Gastrocnemius medialis (tissue), 4 donors: ENCODE results near the gene COP1.

ENCODE experiments used
- POLR2A ChIP-seq, 2 donors: fragments of 450-650 bp; IDR thresholded peaks; one replicate each; pipeline ENCODE4 v1.6.1; 2017; ENCODE audit warnings: antibody characterized with exemption in 2 of 2, mild to moderate bottlenecking in 2 of 2, moderate library complexity in 2 of 2
- TF ChIP-seq, protein P1 (sequence below), 5 experiments: fragments of 450-650 bp in 3 of 5; fragments of 200-600 bp in 2 of 5; sonication (generic) in 2 of 5; IDR thresholded peaks in 4 of 5; conservative IDR thresholded peaks in 1 of 5; 1 replicate in 4 of 5; 2 replicates in 1 of 5; pipeline ENCODE4 v1.5.1; 2016 to 2019; ENCODE audit warnings: antibody characterized with exemption in 5 of 5, mild to moderate bottlenecking in 3 of 5, moderate library complexity in 3 of 5

DNA sequence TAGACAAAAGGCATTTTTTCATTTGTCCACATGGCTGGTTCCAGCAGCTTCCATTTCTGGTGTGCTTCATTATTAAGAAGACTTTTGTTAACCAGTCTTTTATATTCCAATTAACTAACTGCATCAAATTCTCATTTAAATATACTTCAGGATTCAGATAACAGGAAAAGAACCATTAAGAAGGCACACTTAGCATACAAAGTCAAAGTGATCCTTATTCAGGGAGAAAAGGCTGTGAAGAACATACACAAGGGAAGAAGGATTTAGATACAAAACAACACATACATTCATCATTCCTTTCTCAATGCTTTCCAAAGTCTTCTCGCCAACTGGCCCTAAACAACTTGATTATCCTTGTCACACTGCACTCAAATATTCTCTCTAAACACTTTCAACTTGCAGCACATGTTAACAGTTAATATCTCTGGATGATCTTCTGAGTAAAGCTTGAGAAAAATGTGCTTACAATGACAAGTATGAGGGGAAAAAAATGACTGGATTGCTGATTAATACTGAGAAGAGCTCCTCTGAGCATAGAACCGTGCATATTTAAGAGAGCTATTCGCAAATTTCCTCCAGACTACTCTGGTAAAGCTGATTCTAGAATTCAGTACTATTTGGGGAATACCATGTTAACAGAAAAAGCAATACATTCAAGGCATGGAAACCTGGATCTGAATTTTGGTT lies 238.5 kb downstream of the COP1 start:
- TF ChIP-seq, protein P1, sequence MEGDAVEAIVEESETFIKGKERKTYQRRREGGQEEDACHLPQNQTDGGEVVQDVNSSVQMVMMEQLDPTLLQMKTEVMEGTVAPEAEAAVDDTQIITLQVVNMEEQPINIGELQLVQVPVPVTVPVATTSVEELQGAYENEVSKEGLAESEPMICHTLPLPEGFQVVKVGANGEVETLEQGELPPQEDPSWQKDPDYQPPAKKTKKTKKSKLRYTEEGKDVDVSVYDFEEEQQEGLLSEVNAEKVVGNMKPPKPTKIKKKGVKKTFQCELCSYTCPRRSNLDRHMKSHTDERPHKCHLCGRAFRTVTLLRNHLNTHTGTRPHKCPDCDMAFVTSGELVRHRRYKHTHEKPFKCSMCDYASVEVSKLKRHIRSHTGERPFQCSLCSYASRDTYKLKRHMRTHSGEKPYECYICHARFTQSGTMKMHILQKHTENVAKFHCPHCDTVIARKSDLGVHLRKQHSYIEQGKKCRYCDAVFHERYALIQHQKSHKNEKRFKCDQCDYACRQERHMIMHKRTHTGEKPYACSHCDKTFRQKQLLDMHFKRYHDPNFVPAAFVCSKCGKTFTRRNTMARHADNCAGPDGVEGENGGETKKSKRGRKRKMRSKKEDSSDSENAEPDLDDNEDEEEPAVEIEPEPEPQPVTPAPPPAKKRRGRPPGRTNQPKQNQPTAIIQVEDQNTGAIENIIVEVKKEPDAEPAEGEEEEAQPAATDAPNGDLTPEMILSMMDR (IDR thresholded peaks at IDR 0.05 in 4 of 5, conservative IDR thresholded peaks at IDR 0.05 in 1 of 5), result no peak
- no peak for TF ChIP-seq POLR2A (IDR thresholded peaks at IDR 0.05)
